HPDE6-E6E7 (cell line): Measurements from ENCODE around the gene UBN2.
"Not testable (repeated sequence)": the region's sequence is repeated elsewhere in the genome, so short reads cannot be mapped to it uniquely, and the experiment has no call there.

Source experiments
- DNase-seq: peaks from one replicate; pipeline ENCODE4 v3.0.0; 2011; ENCODE audit warnings: missing footprints; ENCODE audit errors: extremely low spot score

Gene UBN2

DNA sequence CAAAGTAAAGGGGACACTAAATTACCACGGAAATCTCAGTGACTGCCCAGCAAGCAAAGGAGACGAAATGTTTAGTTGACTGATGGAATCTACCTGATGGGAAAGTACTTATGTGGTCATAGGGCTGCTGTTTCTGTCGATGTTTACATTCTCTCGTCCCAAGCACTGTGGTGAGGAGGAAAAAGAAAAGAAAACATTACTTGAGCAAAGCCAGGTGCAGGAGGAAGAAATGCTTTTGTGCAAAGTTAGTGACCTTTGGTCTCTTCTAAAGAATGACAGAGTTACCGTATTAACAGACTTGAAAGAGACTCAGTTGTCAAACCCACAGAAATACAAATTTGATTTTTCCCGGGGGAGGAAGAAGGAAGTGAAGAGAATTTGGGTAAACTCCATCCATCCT is 66.8 kb downstream of the UBN2 start:
- no peak for DNase-seq

DNA sequence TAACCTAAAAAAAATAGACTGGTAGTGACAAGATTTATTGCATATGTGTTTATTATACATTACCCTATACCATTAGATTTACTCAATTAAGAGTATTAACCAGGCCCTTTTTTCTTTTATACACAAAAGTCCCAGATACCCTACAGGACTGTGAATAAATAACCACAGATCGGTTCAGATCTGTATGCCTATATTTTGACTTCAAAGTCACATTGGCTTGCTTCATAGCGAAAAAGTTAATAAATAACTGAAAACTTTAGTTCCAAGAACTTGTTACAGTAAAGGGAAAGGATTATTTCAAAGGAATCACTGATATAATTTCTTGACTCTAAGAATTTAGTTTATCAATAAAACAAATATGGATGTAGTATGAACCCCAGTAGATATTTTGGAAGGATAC is 68.3 kb downstream of the UBN2 start:
- DNase-seq: no peak

DNA sequence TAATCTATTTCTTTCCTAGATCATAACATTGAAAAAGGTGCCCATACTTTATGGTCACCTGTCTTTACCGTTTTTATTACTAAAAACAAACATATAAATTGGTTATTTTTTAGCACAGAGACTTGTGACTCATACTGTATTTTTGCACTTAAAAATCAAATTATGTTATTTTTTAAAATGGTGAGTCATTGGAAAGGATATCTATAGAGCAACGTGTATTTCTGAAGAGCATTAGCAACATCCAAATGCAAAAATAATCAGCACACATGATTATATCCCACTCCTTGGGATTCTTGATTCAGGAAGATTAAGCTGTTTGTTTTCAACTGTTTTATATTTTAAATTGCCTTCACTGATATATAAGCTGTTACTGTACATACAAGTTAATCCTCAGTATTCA is 69.4 kb downstream of the UBN2 start:
- DNase-seq: no peak

DNA sequence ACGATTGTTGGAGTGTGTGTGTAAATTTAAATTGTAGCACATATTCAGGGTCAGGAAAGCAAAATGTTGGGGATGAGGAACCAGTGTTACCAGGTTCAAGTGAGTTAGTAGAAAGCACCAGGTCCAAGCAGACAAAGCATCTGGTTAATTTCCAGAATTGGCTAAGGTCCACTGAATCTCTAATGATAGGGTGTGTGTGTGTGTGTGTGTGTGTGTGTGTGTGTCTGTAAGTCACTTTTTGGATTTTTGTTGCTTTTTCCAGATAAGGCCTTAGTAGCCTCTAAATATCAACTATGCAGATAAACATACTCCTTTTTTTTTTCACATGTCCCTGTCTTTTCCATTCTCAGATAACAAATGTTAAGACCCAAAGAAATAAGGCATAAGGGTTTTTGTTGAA is 73.5 kb downstream of the UBN2 start:
- DNase-seq: no peak

DNA sequence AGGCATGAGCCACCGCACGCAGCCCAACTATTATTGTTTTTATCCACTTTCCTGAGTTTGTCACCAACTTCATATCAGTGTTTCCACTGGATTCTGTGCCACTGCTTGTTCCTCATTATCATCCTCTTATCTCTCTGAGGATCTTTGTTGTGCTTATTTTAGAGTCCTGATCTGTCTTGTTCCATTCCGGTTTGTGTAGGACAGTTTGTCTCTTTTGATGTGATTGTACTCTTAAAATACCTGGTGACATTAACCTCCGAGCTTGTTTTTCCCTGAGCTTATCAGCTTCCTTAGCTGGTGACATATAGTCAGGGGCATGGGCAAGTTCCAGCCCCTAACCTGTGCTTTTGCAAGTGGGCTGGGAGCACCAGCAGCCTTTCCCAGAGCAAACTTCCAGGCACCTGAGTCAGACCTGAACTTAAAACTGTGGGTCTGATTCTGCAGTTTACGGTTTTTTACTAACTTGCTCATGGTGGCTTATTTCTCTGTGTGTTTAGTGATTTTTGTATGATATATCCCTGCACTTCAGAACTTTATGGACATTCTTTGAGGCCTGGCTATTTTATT is 87.0 kb downstream of the UBN2 start:
- no peak for DNase-seq

DNA sequence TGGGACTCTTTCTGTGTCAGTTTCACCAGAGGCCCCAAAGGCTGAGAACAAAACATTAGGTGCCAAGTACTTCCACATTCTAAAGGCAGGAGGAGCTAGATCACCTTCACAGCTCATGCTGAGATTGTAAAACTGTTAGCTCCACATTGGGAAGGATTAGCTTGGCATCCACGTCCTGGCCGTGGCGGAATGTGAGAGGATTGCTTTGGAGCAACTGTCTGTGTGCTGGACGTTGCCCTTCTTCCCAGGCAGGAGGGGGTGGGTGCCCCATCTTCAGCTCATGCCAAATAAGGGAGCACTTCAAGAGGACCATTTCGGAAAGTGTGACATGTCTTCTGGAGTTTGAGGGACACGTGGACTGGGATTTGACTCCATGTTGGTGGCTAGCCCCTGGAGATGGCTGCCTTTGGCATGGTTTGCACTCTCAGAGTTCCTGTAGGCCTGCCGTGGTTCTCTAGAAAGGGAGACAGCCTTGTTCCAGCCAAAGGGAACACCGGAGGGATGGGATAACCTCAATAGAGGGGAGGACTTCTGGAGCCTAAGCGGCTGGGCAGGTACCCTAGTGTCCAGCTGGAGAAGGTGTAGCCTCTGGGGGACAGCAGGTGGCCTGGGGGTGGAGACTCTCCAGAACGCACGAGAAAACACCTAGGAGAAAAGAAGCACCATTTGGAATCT is 90.2 kb downstream of the UBN2 start:
- DNase-seq: peak; percentile 9

DNA sequence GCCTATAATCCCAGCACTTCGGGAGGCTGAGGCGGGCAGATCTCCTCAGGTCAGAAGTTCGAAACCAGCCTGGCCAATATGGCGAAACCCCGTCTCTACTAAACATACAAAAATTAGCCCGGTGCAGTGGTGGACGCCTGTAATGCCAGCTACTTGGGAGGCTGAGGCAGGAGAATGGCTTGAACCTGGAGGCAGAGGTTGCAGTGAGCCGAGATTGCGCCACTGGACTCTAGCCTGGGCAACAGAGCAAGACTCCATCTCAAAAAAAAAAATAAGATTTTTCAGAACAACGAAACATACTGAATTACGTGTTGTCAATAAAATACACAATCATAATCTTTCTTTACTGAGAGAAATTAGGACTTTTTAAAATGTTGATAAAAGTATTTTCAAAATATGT is 93.7 kb downstream of the UBN2 start:
- not testable (repeated sequence) for DNase-seq

DNA sequence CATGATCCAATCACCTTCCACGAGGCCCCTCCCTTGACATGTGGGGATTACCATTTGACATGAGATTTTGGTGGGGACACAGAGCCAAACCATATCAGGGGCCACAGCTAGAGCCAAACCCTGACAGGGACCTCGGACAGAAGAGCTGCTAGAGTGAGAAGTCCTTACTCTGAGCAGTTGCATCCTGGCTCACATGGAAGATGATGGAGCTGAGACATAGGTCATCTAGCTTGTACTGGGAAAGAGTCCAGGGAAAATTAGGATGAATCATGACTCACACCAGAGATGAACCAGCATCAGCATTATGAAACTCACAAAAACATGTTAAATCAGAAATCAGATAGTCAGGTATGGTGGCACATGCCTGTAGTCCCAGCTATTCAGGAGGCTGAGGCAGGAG is 97.3 kb downstream of the UBN2 start:
- peak; percentile 27 for DNase-seq

DNA sequence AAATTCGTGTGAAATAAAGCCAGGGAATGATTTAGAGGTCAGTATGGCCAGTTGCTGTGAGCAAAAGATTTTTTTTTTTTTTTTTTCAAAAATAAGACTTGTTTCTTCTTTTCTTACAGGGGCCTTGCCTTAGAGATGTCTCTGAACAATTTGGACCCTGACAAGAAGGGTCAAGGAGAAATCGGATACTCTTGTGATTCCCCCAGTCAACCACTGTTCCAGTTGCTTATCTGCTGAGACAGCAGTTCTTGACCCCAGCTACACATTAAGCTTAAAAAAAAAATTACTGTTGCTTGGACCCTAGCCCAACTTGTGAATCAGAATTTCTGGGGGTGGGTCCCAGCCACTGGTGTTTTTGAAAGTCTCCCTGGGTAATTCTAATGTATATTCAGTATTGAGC is 98.1 kb downstream of the UBN2 start:
- DNase-seq: no peak

DNA sequence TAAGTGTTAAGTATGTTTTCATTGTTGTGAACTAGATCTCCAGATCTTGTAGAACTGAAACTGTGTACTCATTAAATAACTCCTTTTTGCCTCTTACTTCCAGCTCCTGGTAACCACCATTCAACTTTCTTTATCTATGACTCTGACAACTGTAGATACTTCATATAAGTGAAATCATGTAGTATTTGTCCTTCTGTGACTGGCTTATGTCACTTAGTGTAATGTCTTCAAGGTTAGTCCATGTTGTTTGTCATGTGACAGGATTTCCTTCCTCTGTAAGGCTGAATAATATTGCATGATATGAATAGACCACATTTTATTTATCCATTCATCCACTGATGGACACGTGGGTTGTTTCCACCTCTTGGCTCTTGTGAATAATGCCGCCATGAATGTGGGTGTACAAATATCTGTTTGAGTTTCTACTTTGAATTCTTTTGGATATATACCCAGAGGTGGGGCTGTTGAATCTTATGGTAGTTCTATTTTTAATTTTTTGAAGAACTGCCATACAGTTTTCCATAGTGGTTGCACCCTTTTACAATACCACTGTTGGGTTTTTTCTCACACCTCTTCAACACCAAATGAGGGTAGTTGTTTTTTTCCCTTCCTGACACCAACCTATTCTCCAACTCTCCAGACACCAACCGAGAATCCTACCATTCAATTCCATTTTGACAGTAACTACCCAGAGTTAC is 99.4 kb downstream of the UBN2 start:
- DNase-seq: no peak

DNA sequence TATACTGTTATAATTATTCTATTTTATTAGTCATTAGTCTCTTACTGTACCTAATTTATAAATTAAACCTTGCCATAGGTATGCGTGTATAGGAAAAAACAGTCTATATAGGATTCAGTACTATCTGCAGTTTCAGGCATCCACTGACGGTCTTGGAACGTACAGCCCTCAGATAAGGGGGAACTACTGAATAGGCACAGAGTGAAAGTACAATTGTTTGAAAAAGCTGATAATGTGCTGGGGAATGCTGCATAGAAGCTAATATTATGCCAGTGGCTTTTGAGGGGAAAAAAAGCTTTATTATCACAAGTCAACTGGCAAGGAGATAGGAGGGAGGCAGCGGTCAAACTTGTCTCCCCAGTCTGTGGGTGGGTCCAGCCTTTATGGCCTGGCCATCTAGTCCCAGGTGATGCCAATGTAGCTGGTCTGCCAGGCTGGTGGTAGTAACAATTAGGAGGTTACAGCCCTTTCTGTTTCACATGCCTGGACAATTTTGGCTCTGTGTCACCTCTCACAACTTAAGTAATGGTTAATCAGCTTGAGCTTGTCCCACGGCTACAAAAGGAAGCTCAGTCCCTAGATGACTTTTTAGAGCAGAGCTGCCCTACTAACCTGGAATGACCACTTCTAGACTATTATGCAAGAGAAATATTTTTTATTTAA is 101.8 kb downstream of the UBN2 start:
- no peak for DNase-seq

DNA sequence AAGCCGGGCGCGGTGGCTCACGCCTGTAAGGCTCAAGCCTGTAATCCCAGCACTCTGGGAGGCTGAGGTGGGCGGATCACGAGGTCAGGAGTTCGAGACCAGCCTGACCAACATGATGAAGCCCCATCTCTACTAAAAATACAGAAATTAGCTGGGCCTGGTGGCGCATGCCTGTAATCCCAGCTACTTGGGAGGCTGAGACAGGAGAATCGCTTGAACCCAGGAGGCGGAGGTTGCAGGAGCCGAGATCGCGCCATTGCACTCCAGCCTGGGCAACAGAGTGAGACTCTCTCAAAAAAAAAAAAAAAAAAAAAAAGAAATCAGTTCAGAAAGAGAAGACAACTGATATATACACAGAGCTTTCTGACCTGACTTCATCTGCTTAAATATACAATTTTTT is 102.4 kb downstream of the UBN2 start:
- not testable (repeated sequence) for DNase-seq

DNA sequence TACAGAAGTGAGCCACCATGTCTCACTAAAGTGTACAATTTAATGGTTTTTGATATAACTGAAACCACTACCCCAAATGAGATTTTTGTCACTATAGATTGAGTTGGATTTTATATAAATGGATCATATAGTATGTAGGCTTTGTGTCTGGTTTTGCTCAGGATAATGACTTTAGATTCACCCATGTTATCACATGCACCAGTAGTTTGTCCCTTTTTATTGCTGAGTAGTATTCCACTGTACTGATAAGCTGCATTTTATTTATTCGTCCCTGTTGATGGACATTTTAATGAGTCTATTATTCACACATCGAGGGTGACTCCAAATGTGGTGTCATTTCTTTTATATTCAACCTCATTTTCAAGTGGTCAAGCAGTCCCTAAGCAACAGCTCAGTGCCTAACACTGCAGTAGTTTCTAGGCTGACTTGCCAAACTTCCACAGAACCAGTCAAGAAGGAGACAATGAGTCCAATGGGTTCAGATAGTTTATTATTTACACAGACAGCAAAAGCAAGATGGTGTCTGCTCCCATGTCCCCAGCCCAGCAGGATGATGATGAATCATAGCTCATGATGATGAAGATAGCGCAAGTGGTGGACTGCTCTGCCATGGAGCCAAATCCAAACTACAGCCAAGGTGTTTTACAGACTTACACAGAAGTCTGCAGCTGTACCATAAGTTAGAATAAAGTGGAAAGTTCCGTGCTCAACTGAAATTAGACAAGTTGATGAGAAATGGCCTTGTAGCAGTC is 103.5 kb downstream of the UBN2 start:
- DNase-seq: no peak

DNA sequence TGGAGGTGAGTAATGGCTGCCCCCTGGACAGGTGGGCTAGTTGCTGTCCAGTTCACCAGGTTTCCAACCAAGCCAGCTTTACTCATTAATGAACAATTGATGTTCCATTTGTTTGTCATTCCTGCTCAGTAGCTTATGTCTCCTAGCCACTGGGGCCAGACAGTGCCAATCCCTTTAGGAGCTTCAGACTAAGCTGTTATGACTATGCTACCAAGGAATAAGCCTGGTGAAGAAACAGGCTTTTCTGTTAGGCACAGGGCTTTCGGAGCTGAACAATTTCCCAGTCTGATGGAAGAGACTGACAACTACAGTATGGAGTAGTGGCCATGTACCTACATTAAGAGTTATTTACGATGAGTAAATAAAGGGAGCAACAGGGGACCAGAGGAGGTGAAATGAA is 108.0 kb downstream of the UBN2 start:
- no peak for DNase-seq

DNA sequence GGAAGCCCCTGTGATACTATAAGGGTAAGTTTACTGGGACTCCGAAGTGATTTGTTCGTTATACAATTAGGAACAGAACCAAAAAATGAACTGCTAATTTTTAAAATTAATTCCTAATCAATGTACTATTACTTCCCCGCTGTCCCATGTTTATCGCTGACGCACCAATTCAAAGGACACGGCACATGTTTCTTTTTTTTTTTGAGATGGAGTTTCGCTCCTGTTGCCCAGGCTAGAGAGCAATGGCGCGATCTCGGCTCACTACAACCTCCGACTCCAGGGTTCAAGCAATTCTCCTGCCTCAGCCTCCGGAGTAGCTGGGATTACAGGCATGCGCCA is 108.6 kb downstream of the UBN2 start:
- DNase-seq: no peak

DNA sequence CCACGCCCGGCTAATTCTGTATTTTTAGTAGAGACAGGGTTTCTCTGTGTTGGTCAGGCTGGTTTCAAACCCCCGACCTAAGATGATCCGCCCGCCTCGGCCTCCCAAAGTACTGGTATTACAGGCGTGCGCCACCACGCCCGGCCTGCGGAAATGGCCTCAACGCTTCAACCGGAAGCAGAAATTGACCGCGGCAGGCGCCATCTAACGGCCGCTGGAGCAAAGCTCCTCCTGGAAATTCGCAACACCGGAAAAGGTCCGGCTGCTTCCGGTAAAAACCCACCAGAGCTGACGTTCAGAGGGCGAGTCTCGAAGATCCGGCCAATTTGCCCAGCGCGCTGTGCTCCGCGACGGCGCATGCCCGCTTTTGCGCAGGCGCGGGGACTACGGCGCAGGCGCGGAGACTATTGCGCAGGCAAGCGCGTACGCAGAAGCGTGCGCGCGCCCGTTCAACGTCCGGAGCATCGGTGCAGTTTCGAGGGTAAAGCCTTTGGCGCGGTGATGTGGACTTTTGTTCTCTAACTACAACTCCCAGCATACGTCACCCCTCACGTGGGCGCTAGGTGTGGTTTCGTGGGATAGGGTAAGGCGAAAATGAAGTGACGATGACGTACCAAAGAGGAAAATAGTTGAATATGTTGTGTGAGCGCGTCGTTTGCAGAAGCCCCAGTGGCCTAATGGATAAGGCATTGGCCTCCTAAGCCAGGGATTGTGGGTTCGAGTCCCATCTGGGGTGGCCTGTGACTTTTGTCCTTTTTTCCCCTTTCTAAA is 109.2 kb downstream of the UBN2 start:
- DNase-seq: peak; percentile 87

DNA sequence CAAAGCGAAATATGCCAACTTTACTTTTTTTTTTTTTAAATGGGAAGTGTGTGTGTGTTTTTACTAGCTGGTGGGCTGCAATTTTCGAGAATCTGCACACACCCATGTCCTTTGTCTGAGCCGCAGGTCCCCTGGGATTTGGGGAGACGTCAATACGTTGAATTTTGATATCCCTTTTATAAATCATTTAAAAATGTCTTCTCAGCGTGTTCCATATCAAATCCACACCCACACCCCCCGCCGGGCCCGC is 109.7 kb downstream of the UBN2 start:
- no peak for DNase-seq

DNA sequence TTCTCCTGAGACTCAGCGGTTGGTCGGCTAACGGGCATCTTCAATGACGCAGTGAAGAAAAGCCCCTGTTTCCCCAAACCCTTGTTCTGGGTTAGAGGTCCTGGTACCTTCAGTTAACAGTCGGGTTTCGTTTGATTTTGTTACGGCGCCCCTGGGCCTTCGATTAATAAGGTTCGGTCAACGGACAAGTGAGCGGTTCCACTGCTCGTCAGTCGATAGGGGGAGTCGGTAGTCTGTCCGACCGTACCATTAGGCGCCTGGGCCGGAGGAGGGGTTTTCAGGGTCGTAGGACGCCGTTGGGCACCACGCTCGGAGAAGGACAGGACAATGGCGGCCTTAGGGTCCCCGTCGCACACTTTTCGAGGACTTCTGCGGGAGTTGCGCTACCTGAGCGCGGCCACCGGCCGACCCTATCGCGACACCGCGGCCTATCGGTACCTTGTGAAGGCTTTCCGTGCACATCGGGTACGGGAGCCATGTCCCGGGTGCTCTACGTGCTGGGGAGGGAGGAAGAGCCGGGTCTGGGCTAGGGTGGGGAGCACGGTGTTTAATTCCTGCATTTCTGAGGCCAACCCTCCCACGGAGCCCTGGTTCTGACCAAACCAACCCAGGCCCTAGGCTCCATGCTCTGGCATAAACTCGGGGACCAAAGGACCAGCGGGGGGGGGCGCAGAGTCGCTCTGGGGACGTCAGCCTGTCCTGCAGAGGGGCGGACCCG is 110.2 kb downstream of the UBN2 start, which contains the start of gene FMC1:
TSS of gene FMC1 (plus strand) at position 280 of the 718 bp plus-strand sequence. CDS start at position 328, 48 bp downstream.
- peak; percentile 54 for DNase-seq

DNA sequence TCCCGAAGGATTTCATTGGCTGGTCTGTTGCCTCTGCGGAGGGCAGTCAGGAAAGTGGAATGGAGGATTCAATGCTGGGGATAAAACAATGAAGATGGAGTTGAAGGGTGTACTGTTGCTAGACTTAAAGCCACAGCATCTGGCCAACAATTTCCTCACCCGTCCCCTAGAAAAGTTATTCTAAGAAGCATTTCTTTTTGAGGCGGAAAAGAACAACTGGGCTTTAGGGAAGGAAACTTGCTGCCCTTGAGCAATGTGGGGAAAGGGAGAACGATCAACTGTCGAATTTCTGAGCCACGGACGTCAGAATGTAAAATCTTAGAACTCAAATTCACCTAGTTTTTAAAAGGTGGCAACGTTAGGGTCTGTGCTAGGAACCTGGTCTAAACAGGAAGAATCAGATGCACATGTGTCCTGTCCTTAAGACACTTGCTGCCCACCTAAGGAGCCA is 110.8 kb downstream of the UBN2 start:
- DNase-seq: peak; percentile 81

DNA sequence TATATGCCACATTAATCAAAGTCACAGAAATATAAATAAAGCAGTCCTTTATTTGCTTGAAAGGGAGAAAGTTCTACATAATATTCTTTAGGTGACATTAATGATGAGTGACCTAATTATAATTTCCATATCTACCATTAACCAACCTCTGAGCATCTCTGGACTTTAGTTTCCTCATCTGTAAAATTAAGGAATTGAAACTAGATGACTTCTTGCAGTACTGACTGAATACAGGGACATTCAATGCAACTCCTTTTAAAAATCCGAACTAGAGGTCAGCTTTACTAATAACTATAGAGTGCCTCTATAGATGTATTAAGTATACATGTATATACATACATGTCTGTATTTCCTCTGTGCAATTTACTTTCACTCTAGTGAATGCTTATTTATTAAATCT is 114.0 kb downstream of the UBN2 start:
- DNase-seq: no peak

DNA sequence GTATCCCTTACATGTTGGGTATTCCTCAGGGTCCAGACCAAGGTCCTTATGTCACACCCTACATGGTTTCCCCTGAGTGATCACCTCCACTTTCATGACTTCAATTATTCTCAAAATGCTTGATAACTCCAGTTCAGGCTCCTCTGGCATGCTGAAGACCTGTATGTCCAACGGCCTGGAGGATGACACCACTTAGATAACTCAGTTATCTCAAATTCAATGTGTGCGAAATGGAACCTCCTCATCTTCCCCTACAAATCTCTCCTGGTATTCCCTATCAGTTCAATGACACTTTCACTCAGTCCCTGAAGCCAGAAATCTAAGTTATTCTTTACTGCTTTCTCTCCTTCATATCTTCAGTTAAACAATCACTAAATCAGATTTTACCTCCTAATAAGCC is 120.0 kb downstream of the UBN2 start:
- DNase-seq: no peak
